HEK293 (cell line): ENCODE data around the gene WIPF3.

ENCODE experiments used
- ATF2 ChIP-seq: fragments of 450-650 bp; formaldehyde crosslinking; IDR thresholded peaks from 2 replicates; pipeline ENCODE4 v1.5.1; 2016; ENCODE audit warnings: missing biosample characterization, missing genetic modification characterization, low read depth
- CTCF ChIP-seq: fragments of 450-650 bp; formaldehyde crosslinking; IDR thresholded peaks from 2 replicates; pipeline ENCODE4 v1.5.1; 2016; ENCODE audit warnings: missing biosample characterization, missing genetic modification characterization
- INSM2 ChIP-seq: fragments of 450-650 bp; formaldehyde crosslinking; IDR thresholded peaks from 2 replicates; pipeline ENCODE4 v1.5.1; 2016; ENCODE audit warnings: missing biosample characterization, missing genetic modification characterization
- ZNF274 ChIP-seq, 2 experiments: fragments of 200-500 bp in 1 of 2; fragments of 450-650 bp in 1 of 2; sonication (Bioruptor generic) in 1 of 2; formaldehyde crosslinking in 1 of 2; IDR thresholded peaks; 2 replicates each; pipeline versions ENCODE4 v1.5.1 to v1.6.1; 2014 to 2016; ENCODE audit warnings: borderline replicate concordance in 1 of 2, inconsistent platforms in 1 of 2, low read length in 1 of 2, missing biosample characterization in 1 of 2, missing genetic modification characterization in 1 of 2
- ZNF394 ChIP-seq: fragments of 450-650 bp; formaldehyde crosslinking; IDR thresholded peaks from 2 replicates; pipeline ENCODE4 v1.5.1; 2016; ENCODE audit warnings: missing biosample characterization, missing genetic modification characterization, mild to moderate bottlenecking, moderate library complexity, borderline replicate concordance
- ZNF777 ChIP-seq: fragments of 450-650 bp; formaldehyde crosslinking; IDR thresholded peaks from 2 replicates; pipeline ENCODE4 v1.5.1; 2017; ENCODE audit warnings: missing biosample characterization, missing genetic modification characterization, borderline replicate concordance

- no peak for TF ChIP-seq ATF2 (tag by site-specific recombination)
- no peak for TF ChIP-seq CTCF (tag by site-specific recombination)
- no peak for TF ChIP-seq ZNF777 (tag by site-specific recombination)
- no peak for TF ChIP-seq ZNF394 (tag by site-specific recombination)
- no peak for TF ChIP-seq INSM2
- no peak for TF ChIP-seq ZNF274 (IDR thresholded peaks at IDR 0.05; ENCODE audit: low read length)
- TF ChIP-seq ZNF274 (tag by site-specific recombination; IDR thresholded peaks at IDR 0.05; ENCODE audit: borderline replicate concordance): no peak
These were observed 87.2 kb downstream of the WIPF3 start for GRCh38 chr7:29893351-29893965.
